Caco-2 (cell line): ENCODE results near the gene CALCB. TPM values are rescaled to one million over a fixed set of nuclear protein-coding genes. Genes with fewer than 3 reads are reported as not detected.
"Not testable (repeated sequence)": the region's sequence is repeated elsewhere in the genome, so short reads cannot be mapped to it uniquely, and the experiment has no call there.

Source experiments
- BruUV-seq: library from RNA; stranded (reverse); fragments of 400-500 nt; replicated peaks from 2 replicates; lab custom pipeline; 2021; lab: Mats Ljungman, UMichigan
- CTCF ChIA-PET: fragments of 300-600 bp; sonication (Branson Sonifier 250); formaldehyde crosslinking; loops from one replicate; lab custom pipeline; 2022; ENCODE audit warnings: antibody characterized with exemption; lab: Charles Lee
- POLR2A ChIA-PET: fragments of 300-600 bp; sonication (Branson Sonifier 250); formaldehyde crosslinking; loops from one replicate; lab custom pipeline; 2022; ENCODE audit warnings: antibody characterized with exemption; lab: Charles Lee
- DNase-seq, 2 experiments: peaks; one replicate each; pipeline versions ENCODE4 v3.0.0 to v3.0.0-alpha.2; 2020 to 2022
- H3K27me3 ChIP-seq: replicated peaks from 2 replicates; pipeline ENCODE4 v1.6.0; 2011; ENCODE audit warnings: low read length; ENCODE audit not compliant: control insufficient read depth, insufficient read depth
- H3K36me3 ChIP-seq: 2 replicates; pipeline ENCODE4 v1.5.1; 2011; ENCODE audit warnings: low read length; ENCODE audit not compliant: control insufficient read depth, insufficient read depth
- H3K4me1 ChIP-seq: fragments of 250-450 bp; sonication (Bioruptor Pico); 2 replicates; pipeline ENCODE4 v1.5.1; 2020; ENCODE audit warnings: mild to moderate bottlenecking
- H3K4me3 ChIP-seq: 2 replicates; pipeline ENCODE4 v1.5.1; 2011; ENCODE audit warnings: low read depth, mild to moderate bottlenecking, control low read depth, low read length
- H3K9me3 ChIP-seq: fragments of 250-450 bp; sonication (Bioruptor Pico); 2 replicates; pipeline ENCODE4 v1.5.1; 2020; ENCODE audit warnings: mild to moderate bottlenecking, moderate library complexity
- H3K27ac Mint-ChIP-seq: one replicate; pipeline ENCODE4 v1.8.0; 2022; ENCODE audit warnings: mixed read lengths; ENCODE audit not compliant: unreplicated experiment
- H3K27me3 Mint-ChIP-seq: one replicate; pipeline ENCODE4 v1.8.0; 2022; ENCODE audit warnings: mixed read lengths; ENCODE audit not compliant: insufficient read depth, unreplicated experiment
- H3K36me3 Mint-ChIP-seq: one replicate; pipeline ENCODE4 v1.8.0; 2022; ENCODE audit warnings: mild to moderate bottlenecking, mixed read lengths; ENCODE audit not compliant: insufficient read depth, unreplicated experiment
- H3K4me1 Mint-ChIP-seq: one replicate; pipeline ENCODE4 v1.8.0; 2022; ENCODE audit warnings: low read depth, mixed read lengths; ENCODE audit not compliant: unreplicated experiment
- H3K4me3 Mint-ChIP-seq: one replicate; pipeline ENCODE4 v1.8.0; 2022; ENCODE audit warnings: mild to moderate bottlenecking, moderate library complexity, mixed read lengths; ENCODE audit not compliant: unreplicated experiment
- H3K9me3 Mint-ChIP-seq: one replicate; pipeline ENCODE4 v1.8.0; 2022; ENCODE audit warnings: mixed read lengths; ENCODE audit not compliant: unreplicated experiment
- CTCF ChIP-seq, 2 experiments: fragments of 200-600 bp in 1 of 2; IDR thresholded peaks; 1 replicate in 1 of 2; 2 replicates in 1 of 2; pipeline versions ENCODE4 v1.5.1 to v1.8.0; 2011 to 2022; ENCODE audit warnings: antibody characterized with exemption in 1 of 2, control low read depth in 1 of 2, inconsistent platforms in 1 of 2, low read depth in 1 of 2, low read length in 1 of 2, mild to moderate bottlenecking in 1 of 2, moderate library complexity in 1 of 2; ENCODE audit not compliant: insufficient read depth in 1 of 2, severe bottlenecking in 1 of 2, unreplicated experiment in 1 of 2
- intact Hi-C: fragments of 100-400 bp; cut with micrococcal nuclease; formaldehyde crosslinking; loops from one replicate; pipeline ENCODE4 v1.10.0; 2022; ENCODE audit not compliant: unreplicated experiment
- total RNA-seq: library from RNA; stranded (reverse); gene quantifications from 2 replicates; pipeline ENCODE4 v1.2.3, GENCODE V29; 2022

CALCB gene
- total RNA-seq, 1 experiment from 2014 or later: not detected

- Histone ChIP-seq H3K4me3 (no peak overlapping the region), H3K9me3 (no peaks in the 10 kb centered on the region), H3K4me1 (no peaks in the 10 kb centered on the region), H3K27me3 (no peaks in the 10 kb centered on the region), H3K36me3 (no peaks in the 10 kb centered on the region)
- ChIA-PET POLR2A (no interaction called here), CTCF (no interaction called here)
- intact Hi-C loops: no loop called here
- peaks cover 20% of the 10 kb centered on the region for H3K9me3 Mint-ChIP-seq
- H3K4me3 Mint-ChIP-seq: no peak overlapping the region
- no TSS peak for BruUV-seq
- H3K36me3 Mint-ChIP-seq: no peaks in the 10 kb centered on the region
- H3K27ac Mint-ChIP-seq: no peak overlapping the region
- peaks cover 9% of the 10 kb centered on the region for H3K27me3 Mint-ChIP-seq
- no peak for TF ChIP-seq CTCF (IDR thresholded peaks at IDR 0.05; ENCODE audit: insufficient read depth in 1 of 2, low read depth in 1 of 2, low read length in 1 of 2, severe bottlenecking in 1 of 2, unreplicated experiment in 1 of 2)
- no peak for DNase-seq
- H3K4me1 Mint-ChIP-seq: no peaks in the 10 kb centered on the region
Measured at GRCh38 chr11:15062599-15062998, 10.8 kb upstream of the CALCB start.

- H3K36me3 ChIP-seq, H3K4me3 ChIP-seq, H3K36me3 Mint-ChIP-seq, H3K4me3 Mint-ChIP-seq, CTCF ChIA-PET, BruUV-seq, intact Hi-C loops, POLR2A ChIA-PET, H3K4me1 ChIP-seq, H3K4me1 Mint-ChIP-seq, H3K27me3 ChIP-seq, H3K9me3 ChIP-seq, DNase-seq, H3K27ac Mint-ChIP-seq: not testable (repeated sequence)
- Mint-ChIP-seq H3K9me3 (peaks cover 33% of the 10 kb centered on the region), H3K27me3 (peaks cover 17% of the 10 kb centered on the region)
Measured at GRCh38 chr11:15069751-15070150, 3.6 kb upstream of the CALCB start.

GRCh38 chr11:15071556-15072255, 1.7 kb upstream of the CALCB start:
- H3K27me3 ChIP-seq: peaks cover 1% of the 10 kb centered on the region; the same call in 1 of the 2 replicates
- no peaks in the 10 kb centered on the region for H3K36me3 ChIP-seq
- H3K4me3 Mint-ChIP-seq: no peak overlapping the region
- no peak overlapping the region for H3K27ac Mint-ChIP-seq
- no peak for TF ChIP-seq CTCF (IDR thresholded peaks at IDR 0.05; ENCODE audit: insufficient read depth in 1 of 2, low read depth in 1 of 2, low read length in 1 of 2, severe bottlenecking in 1 of 2, unreplicated experiment in 1 of 2)
- no peaks in the 10 kb centered on the region for H3K4me1 ChIP-seq
- DNase-seq: no peak
- H3K9me3 Mint-ChIP-seq: peaks cover 23% of the 10 kb centered on the region
- no peak overlapping the region for H3K4me3 ChIP-seq
- CTCF ChIA-PET: no interaction called here
- no peaks in the 10 kb centered on the region for H3K36me3 Mint-ChIP-seq
- BruUV-seq: no TSS peak
- peaks cover 15% of the 10 kb centered on the region for H3K27me3 Mint-ChIP-seq
- H3K4me1 Mint-ChIP-seq: no peaks in the 10 kb centered on the region
- H3K9me3 ChIP-seq: peaks cover 5% of the 10 kb centered on the region
- intact Hi-C loops: no loop called here
- POLR2A ChIA-PET: no interaction called here
